Measurements from ENCODE around the gene SGMS1. TPM values are rescaled to one million over a fixed set of nuclear protein-coding genes. Genes with fewer than 3 reads are reported as not detected.

The SGMS1 gene
- total and polyA plus RNA-seq, 2 donors from 2014 or later: 13.6 to 100 TPM

- Histone ChIP-seq H3K27ac (ENCODE audit: low read depth in 2 of 2, low read length in 2 of 2) (no peak overlapping the region), H3K9ac (ENCODE audit: low read length in 3 of 3) (no peak overlapping the region), H3K27me3 (ENCODE audit: control insufficient read depth, insufficient read depth, low read length) (no peaks in the 10 kb centered on the region), H3K4me1 (ENCODE audit: control insufficient read depth in 2 of 3, insufficient read depth in 2 of 3, low read depth in 1 of 3, low read length in 3 of 3) (no peaks in the 10 kb centered on the region), H3K4me3 (ENCODE audit: low read length in 3 of 3) (no peak overlapping the region), H3K9me3 (ENCODE audit: control insufficient read depth in 2 of 3, insufficient read depth in 1 of 3, low read length in 3 of 3) (no peaks in the 10 kb centered on the region), H3K36me3 (ENCODE audit: control insufficient read depth in 2 of 3, insufficient read depth in 3 of 3, low read length in 3 of 3) (no peaks in the 10 kb centered on the region)
- no peak for DNase-seq
- no peak for TF ChIP-seq CTCF (IDR thresholded peaks at IDR 0.05; ENCODE audit: borderline replicate concordance, extremely low read depth, insufficient read depth)
- intact Hi-C loops (cut with DNase I): no loop called here
- FAIRE-seq: no peak
Measured at GRCh38 chr10:50438049-50438936, 185.5 kb downstream of the SGMS1 start.

GRCh38 chr10:50437248-50437647 is 186.5 kb downstream of the SGMS1 start:
- H3K9ac ChIP-seq (ENCODE audit: low read length in 3 of 3): no peak overlapping the region
- H3K27me3 ChIP-seq (ENCODE audit: control insufficient read depth, insufficient read depth, low read length): no peaks in the 10 kb centered on the region
- no peaks in the 10 kb centered on the region for H3K9me3 ChIP-seq (ENCODE audit: control insufficient read depth in 2 of 3, insufficient read depth in 1 of 3, low read length in 3 of 3)
- peaks cover 0 to 6% (median 0%) of the 10 kb centered on the region in 3 donors for H3K36me3 ChIP-seq (ENCODE audit: control insufficient read depth in 2 of 3, insufficient read depth in 3 of 3, low read length in 3 of 3)
- FAIRE-seq (no peak), DNase-seq (no peak)
- intact Hi-C loops (cut with DNase I): no loop called here
- no peak for TF ChIP-seq CTCF (IDR thresholded peaks at IDR 0.05; ENCODE audit: borderline replicate concordance, extremely low read depth, insufficient read depth)
- H3K27ac ChIP-seq (ENCODE audit: low read depth in 2 of 2, low read length in 2 of 2): no peak overlapping the region
- no peak overlapping the region for H3K4me3 ChIP-seq (ENCODE audit: low read length in 3 of 3)
- H3K4me1 ChIP-seq (ENCODE audit: control insufficient read depth in 2 of 3, insufficient read depth in 2 of 3, low read depth in 1 of 3, low read length in 3 of 3): no peaks in the 10 kb centered on the region

- DNase-seq (no peak), FAIRE-seq (no peak)
- H3K4me1 ChIP-seq (ENCODE audit: control insufficient read depth in 2 of 3, insufficient read depth in 2 of 3, low read depth in 1 of 3, low read length in 3 of 3): peaks cover 0 to 1% (median under 1%) of the 10 kb centered on the region in 3 donors
- no peak overlapping the region for H3K27ac ChIP-seq (ENCODE audit: low read depth in 2 of 2, low read length in 2 of 2)
- peaks cover 0 to 6% (median 0%) of the 10 kb centered on the region in 3 donors for H3K36me3 ChIP-seq (ENCODE audit: control insufficient read depth in 2 of 3, insufficient read depth in 3 of 3, low read length in 3 of 3)
- H3K9ac ChIP-seq (ENCODE audit: low read length in 3 of 3): no peak overlapping the region
- H3K9me3 ChIP-seq (ENCODE audit: control insufficient read depth in 2 of 3, insufficient read depth in 1 of 3, low read length in 3 of 3): no peaks in the 10 kb centered on the region
- H3K27me3 ChIP-seq (ENCODE audit: control insufficient read depth, insufficient read depth, low read length): no peaks in the 10 kb centered on the region
- no peak for TF ChIP-seq CTCF (IDR thresholded peaks at IDR 0.05; ENCODE audit: borderline replicate concordance, extremely low read depth, insufficient read depth)
- intact Hi-C loops (cut with DNase I): no loop called here
- H3K4me3 ChIP-seq (ENCODE audit: low read length in 3 of 3): no peak overlapping the region
Measured at GRCh38 chr10:50436805-50437204, 187.0 kb downstream of the SGMS1 start.
